Raji (cell line): ENCODE measurements around the gene KCNH1.

Experiments
- POLR2A ChIP-seq: IDR thresholded peaks from 2 replicates; pipeline ENCODE4 v1.6.1; 2011; ENCODE audit warnings: low read depth, low read length, control low read depth; ENCODE audit not compliant: insufficient read depth

Gene KCNH1

GRCh38 chr1:210790196-210790595 is 343.8 kb downstream of the KCNH1 start:
- TF ChIP-seq POLR2A: no peak

DNA sequence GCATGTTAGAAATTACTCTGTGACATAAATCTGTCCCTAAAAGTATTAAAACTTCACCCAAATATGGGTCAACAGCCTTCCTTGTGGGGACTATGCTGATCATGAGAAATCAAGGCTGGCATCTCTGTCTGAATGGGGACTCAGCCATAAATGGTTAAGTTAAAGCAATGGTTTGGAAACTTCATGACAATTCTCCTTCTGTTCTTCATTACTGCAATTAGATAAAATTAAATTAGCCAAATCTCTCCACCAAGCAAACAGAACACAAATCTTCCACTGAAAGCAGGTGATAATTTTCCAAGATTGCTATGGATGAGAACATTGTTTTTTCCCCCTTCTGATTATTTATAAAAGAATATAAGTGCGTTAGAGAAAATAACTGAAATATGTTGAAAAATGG is 346.1 kb downstream of the KCNH1 start:
- TF ChIP-seq POLR2A: no peak

DNA sequence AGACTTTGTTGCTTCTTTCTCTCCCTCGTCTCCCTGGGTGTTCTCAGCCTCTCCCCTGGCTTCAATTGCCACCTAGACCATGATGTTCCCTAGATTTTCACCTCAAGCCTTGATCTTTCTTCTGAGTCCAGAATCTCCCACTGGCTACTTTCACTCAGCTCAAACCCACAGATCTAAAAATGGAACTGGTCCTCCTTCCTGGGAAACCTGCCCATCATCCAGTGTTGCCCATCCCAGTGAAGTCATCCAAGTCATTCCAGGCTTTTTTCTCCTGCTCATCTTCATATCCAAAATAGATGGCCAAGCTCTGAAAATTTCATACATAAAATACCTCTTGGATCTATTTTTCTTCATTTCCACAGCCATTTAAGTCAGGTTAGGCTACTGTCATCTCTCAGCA is 347.4 kb downstream of the KCNH1 start:
- no peak for TF ChIP-seq POLR2A

- no peak for TF ChIP-seq POLR2A
Measured at GRCh38 chr1:210783925-210784324, 350.0 kb downstream of the KCNH1 start.

DNA sequence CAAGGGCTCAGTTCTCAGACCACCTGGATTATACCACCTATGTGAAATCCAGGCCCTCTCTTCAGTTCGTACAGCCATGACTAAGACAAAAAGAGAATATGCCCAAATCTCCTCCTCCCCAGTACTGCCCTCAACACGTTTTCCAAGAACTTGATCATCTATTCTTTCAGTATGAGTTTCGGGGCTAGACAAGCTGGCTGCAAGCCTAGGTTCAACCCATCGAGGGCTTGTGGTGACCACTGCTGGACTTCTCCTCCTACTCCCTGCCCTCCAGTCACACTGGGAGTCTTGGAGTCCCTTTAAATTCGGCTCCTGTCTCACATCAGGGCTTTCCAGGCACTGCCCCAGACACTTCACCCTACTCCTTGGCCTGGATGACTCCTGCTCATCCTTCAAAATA is 352.3 kb downstream of the KCNH1 start:
- TF ChIP-seq POLR2A: no peak

DNA sequence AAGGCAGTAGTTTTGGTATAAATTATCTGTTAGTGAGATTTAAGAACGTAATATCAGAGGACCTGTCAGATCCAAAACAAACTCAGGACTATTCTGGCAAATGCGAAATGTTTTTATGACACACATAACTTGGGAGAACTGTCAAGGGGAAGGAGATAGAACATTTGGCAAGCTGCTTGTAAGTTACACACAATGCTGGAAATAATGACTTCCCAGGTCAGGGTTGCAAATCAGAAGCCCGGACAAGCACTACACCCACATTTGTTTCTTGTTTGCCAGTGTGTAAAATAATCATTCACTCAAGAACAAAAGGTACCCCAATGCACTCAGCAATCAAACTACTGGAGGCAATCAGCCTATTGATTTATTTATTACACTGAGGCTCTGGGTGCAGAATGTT is 354.7 kb downstream of the KCNH1 start:
- no peak for TF ChIP-seq POLR2A

DNA sequence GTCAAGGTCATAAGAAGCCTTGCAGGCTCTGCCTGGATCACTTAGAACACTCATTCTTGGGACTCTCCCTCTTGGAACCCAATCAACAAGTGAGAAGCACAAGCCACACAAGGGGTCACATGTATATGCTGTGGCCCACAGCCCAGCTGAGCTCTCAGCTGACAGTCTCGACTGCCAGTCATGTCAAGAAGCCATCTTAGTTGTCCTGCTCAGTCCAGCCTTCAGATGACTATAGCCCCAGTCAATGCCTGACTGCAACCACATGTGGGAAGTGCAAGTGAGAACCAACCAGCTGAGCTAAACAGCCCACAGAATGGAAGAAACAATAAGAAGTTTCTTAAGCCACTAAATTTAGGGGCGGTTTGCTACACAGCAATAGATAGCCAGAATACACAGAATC is 356.0 kb downstream of the KCNH1 start:
- no peak for TF ChIP-seq POLR2A

DNA sequence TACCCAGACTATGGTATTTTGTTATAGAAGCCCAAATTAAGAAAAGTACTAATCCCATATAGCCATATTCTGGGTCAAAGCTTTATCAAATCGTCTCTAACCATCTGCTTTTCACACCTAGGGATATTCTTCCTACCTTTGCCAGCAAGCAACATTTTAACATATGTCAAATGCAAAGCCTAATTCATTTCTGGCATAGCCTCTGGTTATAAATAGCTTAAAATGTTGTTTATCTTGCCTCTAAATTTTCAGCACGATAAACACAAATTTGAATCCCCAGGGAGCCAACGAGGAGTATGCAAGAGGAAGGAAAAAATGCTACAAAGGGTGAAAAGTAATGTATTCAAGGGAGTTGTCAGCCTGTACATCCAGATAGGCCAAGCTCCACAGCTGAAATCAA is 357.2 kb downstream of the KCNH1 start:
- TF ChIP-seq POLR2A: no peak

- TF ChIP-seq POLR2A: no peak
Measured at GRCh38 chr1:210775289-210775688, 358.7 kb downstream of the KCNH1 start.

- no peak for TF ChIP-seq POLR2A
Measured at GRCh38 chr1:210773450-210773849, 360.5 kb downstream of the KCNH1 start.

- no peak for TF ChIP-seq POLR2A
Measured at GRCh38 chr1:210771131-210771530, 362.8 kb downstream of the KCNH1 start.

GRCh38 chr1:210770396-210770984 is 363.5 kb downstream of the KCNH1 start:
- no peak for TF ChIP-seq POLR2A

DNA sequence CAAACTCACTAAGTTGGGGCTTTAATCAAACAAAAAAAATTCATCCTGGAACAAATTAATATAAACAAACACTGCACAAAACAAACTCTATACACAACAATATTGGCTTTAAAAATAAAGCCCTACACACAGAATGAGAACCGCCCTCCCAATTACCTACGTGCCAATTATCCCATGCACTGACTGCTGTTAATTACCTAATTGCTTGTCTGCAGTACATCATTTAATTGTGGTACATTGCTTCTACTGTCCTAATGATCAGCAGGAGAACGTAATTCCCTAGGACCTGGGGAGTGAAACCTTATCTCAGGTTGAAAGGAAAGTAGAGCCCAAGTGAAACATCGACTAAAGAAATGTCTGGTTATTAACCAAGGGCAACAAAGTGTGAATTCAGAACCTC is 364.5 kb downstream of the KCNH1 start:
- no peak for TF ChIP-seq POLR2A

- TF ChIP-seq POLR2A: no peak
Measured at GRCh38 chr1:210764536-210764935, 369.4 kb downstream of the KCNH1 start.

DNA sequence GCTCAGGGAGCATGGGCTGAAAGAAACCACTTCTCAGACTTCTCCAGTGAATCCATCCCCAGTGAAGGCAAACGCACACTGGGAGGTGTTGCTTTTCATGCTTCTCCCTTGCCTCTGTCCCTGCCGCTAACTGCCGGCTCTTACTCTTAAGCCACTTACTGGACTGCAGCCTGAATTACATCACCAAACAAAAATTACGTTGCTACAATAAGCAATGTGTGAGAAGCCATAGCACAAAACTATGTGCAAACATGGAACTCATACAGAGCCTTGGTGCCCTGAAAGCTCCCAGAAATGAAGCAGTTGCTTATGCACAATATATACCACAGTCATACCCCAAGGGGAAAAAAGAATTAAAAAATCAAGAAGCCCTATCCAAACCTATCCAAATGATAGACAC is 375.2 kb downstream of the KCNH1 start:
- no peak for TF ChIP-seq POLR2A

- TF ChIP-seq POLR2A: no peak
Measured at GRCh38 chr1:210758261-210758660, 375.7 kb downstream of the KCNH1 start.

- no peak for TF ChIP-seq POLR2A
Measured at GRCh38 chr1:210757677-210758076, 376.3 kb downstream of the KCNH1 start.
